Liver (tissue), 3 donors: ENCODE results near the gene IL17B.
"Not testable (repeated sequence)": the region's sequence is repeated elsewhere in the genome, so short reads cannot be mapped to it uniquely, and the experiment has no call there.

Experiments
- CTCF ChIP-seq: fragments of 150-350 bp; IDR thresholded peaks from 2 replicates; pipeline ENCODE4 v1.5.1; 2017; ENCODE audit warnings: improper control_type of control experiment, low read depth, low read length; ENCODE audit not compliant: missing input control
- FOXA1 ChIP-seq: IDR thresholded peaks from 2 replicates; pipeline ENCODE4 v1.6.1; 2016; ENCODE audit warnings: antibody characterized with exemption
- FOXA2 ChIP-seq: IDR thresholded peaks from 2 replicates; pipeline ENCODE4 v1.6.1; 2016; ENCODE audit warnings: antibody characterized with exemption
- HNF4A ChIP-seq, 2 donors: conservative IDR thresholded peaks; 2 replicates each; pipeline ENCODE4 v1.6.1; 2016; ENCODE audit warnings: antibody characterized with exemption in 2 of 2, mild to moderate bottlenecking in 2 of 2
- MAX ChIP-seq: IDR thresholded peaks from 2 replicates; pipeline ENCODE4 v1.6.1; 2016; ENCODE audit warnings: antibody characterized with exemption
- RAD21 ChIP-seq, 2 donors: IDR thresholded peaks; 2 replicates each; pipeline ENCODE4 v1.6.1; 2016; ENCODE audit warnings: antibody characterized with exemption in 2 of 2, mild to moderate bottlenecking in 2 of 2
- REST ChIP-seq: IDR thresholded peaks from 2 replicates; pipeline ENCODE4 v1.6.1; 2016; ENCODE audit warnings: antibody characterized with exemption, mild to moderate bottlenecking
- RXRA ChIP-seq, 2 donors: IDR thresholded peaks; 2 replicates each; pipeline ENCODE4 v1.6.1; 2017 to 2018; ENCODE audit warnings: antibody characterized with exemption in 2 of 2, mild to moderate bottlenecking in 1 of 2
- SP1 ChIP-seq: IDR thresholded peaks from 2 replicates; pipeline ENCODE4 v1.6.1; 2018; ENCODE audit warnings: antibody characterized with exemption, mild to moderate bottlenecking
- YY1 ChIP-seq: IDR thresholded peaks from 2 replicates; pipeline ENCODE4 v1.6.1; 2016; ENCODE audit warnings: antibody characterized with exemption, mild to moderate bottlenecking
- ZBTB33 ChIP-seq: IDR thresholded peaks from 2 replicates; pipeline ENCODE4 v1.6.1; 2016; ENCODE audit warnings: antibody characterized with exemption
- donor health status: healthy.
- donor health status: healthy.

GRCh38 chr5:149391076-149391475 is 12.0 kb upstream of the IL17B start:
- TF ChIP-seq YY1; ZBTB33; FOXA1; RXRA (IDR thresholded peaks at IDR 0.05); CTCF; MAX; FOXA2; RAD21 (IDR thresholded peaks at IDR 0.05); HNF4A (conservative IDR thresholded peaks at IDR 0.05); REST; SP1: not testable (repeated sequence)
